ENCODE measurements around the gene PKNOX1. TPM values are rescaled to one million over a fixed set of nuclear protein-coding genes. Genes with fewer than 3 reads are reported as not detected.
"Not testable (repeated sequence)": the region's sequence is repeated elsewhere in the genome, so short reads cannot be mapped to it uniquely, and the experiment has no call there.

Gene PKNOX1, protein sequence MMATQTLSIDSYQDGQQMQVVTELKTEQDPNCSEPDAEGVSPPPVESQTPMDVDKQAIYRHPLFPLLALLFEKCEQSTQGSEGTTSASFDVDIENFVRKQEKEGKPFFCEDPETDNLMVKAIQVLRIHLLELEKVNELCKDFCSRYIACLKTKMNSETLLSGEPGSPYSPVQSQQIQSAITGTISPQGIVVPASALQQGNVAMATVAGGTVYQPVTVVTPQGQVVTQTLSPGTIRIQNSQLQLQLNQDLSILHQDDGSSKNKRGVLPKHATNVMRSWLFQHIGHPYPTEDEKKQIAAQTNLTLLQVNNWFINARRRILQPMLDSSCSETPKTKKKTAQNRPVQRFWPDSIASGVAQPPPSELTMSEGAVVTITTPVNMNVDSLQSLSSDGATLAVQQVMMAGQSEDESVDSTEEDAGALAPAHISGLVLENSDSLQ
- total RNA-seq, result 6.0 TPM

- peak; percentile 99 for DNase-seq (ENCODE audit: low spot score)
- ATAC-seq, result peak; percentile 90
These were observed at the start of gene PKNOX1 for GRCh38 chr21:42973991-42974831. Gene PKNOX1 (plus strand): TSS chr21:42974562. CDS start chr21:43004382, 29,820 bp downstream.

GRCh38 chr21:42925114-42925926, 49.0 kb upstream of the PKNOX1 start, which contains the start of gene ERVH48-1:
Gene ERVH48-1 (minus strand): TSS chr21:42925630. CDS start chr21:42919006, 6,624 bp downstream.
- DNase-seq (ENCODE audit: low spot score), result no peak
- ATAC-seq, result no peak

- not testable (repeated sequence) for ATAC-seq; DNase-seq (ENCODE audit: low spot score)
These were observed 46.7 kb upstream of the PKNOX1 start for GRCh38 chr21:42927474-42928200.

DNA sequence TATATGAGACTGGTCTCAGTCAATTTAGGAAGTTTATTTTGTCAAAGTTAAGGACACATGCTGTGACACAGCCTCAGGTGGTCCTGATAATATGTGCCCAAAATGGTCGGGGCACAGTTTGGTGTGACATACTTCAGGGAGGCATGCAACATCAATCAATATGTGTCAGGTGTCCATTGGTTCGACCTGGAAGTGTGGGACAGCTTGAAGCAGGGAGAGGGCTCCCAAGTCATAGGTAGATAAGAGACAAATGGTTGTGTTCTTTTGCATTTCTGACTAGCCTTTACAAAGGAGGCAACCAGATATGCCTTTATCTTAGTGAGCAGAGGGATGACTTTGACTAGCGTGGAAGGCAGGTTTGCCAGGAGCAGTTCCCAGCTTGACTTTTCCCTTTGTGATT, 44.4 kb upstream of the PKNOX1 start:
- no peak for ATAC-seq
- DNase-seq (ENCODE audit: low spot score), result no peak

DNA sequence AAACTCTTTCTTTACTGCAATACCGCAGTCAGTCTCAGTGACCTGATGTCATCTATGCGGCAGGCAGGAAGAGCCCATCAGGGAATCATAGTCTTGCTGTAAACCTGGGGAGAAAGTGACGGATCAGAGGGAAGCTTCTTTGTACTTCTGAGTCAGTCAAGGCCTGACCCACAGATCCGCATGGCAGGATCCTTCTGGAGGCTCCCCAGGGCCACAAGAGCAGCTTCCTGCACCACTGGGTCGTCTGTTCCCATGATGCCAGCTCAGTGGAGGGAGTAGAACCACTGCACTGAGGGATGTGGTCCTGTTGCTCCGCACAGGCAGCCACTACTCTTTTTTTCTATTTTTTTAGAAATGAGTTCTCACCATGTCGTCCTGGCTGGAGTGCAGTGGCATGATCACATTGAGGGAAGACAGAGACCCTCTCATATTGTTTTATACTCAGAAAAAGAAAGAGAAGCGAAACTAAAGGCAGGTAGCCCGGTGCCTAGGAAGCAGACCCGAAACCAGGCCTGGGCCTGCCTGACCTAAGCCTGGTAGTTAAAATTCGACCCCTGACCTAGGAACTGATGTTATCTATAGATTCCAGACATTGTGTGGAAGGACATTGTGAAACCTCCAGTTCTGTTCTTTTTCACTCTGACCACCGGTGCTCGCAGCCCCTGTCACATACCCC, 42.7 kb upstream of the PKNOX1 start:
- ATAC-seq (no peak), DNase-seq (ENCODE audit: low spot score) (no peak)

DNA sequence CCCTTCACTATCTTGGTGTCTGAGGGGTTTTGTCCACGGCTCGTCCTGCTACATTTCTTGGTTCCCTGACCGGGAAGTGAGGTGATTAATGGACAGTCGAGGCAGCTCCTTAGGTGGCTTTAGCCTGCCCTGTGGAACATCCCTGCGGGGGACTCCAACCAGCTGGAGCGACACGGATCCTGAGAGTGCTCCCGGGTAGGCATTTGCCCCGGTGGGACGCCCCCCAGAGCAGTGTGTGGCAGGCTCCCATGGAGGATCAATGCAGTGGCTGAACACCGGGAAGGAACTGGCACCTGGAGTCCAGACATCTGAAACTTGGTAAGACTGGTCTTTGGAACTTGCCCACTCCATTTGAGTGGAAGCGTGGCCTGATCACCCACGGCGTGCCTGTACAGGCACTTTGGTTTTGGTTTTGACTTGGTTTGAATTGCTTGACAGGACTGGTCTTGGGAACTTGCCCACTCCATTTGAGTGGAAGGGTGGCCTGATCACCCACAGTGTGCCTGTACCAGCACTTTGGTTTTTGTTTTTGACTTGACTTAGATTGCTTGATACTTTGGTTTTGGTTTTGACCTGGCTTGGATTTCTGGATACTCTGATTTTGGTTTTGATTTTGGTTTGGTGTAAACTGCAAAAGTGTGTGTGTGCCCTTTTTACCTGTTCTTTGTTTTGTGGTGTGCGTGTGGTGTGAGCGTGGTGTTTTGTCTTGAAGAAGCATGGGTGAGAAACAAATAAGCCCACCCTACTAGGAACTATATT, 41.8 kb upstream of the PKNOX1 start:
- ATAC-seq; DNase-seq (ENCODE audit: low spot score): not testable (repeated sequence)

DNA sequence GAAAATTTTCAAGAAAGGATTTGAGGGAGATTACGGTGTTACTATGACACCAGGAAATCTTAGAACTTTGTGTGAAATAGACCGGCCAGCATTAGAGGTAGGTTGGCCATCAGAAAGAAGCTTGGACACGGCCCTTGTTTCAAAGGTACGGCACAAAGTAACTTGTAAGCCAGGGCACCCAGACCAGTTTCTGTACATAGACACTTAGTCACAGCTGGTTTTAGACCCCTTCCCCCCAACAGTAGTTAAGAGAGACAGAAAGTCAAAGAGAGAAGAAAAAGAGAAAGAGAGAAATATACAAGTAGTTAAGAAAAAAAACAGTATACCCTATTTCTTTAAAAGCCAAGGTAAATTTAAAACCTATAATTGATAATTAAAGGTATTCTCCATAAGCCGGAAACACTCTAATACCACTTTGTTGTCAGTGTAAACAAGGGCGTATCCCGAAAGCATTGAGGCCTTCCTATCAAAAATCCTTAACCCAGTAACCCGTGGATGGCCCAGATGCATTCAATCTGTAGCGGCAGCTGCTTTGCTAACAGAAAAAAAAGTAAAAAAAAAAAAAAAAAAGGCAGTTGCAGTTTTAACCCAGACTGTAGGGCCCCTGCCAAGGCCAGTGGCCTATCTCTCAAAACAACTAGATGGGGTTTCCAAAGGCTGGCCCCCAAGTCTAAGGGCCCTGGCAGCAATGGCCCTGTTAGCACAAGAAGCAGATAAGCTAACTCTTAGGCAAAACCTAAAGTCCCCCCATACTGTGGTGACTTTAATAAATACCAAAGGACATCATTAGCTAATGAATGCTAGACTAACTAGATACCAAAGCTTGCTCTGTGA, 41.0 kb upstream of the PKNOX1 start:
- peak; percentile 46 for ATAC-seq
- DNase-seq (ENCODE audit: low spot score), result not testable (repeated sequence)

DNA sequence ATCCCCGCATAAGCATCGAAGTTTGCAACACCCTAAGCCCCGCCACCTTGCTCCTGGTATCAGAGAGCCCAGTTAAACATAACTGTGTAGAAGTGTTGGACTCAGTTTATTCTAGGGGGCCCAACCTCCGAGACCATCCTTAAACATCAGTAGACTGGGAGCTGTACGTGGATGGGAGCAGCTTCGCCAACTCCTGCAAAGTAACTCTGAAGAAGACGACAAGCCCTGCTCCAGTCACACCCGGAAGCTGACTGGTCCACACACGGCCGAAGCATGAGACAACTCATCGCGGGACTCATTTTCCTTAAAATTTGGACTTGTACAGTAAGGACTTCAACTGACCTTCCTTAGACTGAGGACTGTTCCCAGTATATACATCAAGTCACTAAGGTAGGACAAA, 40.4 kb upstream of the PKNOX1 start:
- DNase-seq (ENCODE audit: low spot score); ATAC-seq: not testable (repeated sequence)

DNA sequence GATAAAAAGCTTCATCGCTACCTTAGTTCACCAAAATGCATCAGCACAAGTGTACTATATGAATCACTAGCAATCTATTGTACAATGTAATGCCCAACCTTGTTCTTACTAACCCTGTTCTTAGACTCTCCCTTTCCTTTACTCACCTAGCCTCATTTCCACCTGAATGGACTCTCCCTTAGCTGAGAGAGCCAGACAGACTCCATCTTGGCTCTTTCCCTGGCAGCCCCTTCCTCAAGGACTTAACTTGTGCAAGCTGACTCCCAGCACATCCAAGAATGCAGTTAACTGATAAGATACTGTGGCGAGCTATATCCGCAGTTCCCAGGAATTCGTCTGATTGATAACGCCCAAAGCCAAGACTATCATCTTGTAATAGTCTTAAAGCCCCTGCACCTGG, 38.0 kb upstream of the PKNOX1 start:
- not testable (repeated sequence) for DNase-seq (ENCODE audit: low spot score); ATAC-seq

- not testable (repeated sequence) for ATAC-seq; DNase-seq (ENCODE audit: low spot score)
These were observed 37.1 kb upstream of the PKNOX1 start for GRCh38 chr21:42937034-42937940.

GRCh38 chr21:42937960-42938605, 36.3 kb upstream of the PKNOX1 start:
- no peak for ATAC-seq
- DNase-seq (ENCODE audit: low spot score), result no peak

DNA sequence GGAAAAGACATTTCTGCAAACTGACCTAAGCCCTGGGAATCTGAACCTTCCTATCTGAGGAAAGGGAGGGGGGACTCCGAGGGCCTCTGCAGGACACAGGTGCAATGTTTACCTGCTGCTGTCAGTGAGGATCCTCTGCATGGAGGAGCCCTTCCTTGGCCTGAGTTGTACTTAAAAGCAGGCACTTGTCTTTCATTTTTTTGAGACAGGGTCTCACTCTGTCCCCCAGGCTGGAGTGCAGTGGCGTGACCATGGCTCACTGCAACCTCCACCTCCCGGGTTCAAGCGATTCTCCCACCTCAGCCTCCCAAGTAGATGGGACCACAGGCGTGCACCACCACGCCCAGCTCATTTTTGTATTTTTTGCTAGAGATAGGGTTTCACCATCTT, 35.8 kb upstream of the PKNOX1 start:
- not testable (repeated sequence) for ATAC-seq; DNase-seq (ENCODE audit: low spot score)

DNA sequence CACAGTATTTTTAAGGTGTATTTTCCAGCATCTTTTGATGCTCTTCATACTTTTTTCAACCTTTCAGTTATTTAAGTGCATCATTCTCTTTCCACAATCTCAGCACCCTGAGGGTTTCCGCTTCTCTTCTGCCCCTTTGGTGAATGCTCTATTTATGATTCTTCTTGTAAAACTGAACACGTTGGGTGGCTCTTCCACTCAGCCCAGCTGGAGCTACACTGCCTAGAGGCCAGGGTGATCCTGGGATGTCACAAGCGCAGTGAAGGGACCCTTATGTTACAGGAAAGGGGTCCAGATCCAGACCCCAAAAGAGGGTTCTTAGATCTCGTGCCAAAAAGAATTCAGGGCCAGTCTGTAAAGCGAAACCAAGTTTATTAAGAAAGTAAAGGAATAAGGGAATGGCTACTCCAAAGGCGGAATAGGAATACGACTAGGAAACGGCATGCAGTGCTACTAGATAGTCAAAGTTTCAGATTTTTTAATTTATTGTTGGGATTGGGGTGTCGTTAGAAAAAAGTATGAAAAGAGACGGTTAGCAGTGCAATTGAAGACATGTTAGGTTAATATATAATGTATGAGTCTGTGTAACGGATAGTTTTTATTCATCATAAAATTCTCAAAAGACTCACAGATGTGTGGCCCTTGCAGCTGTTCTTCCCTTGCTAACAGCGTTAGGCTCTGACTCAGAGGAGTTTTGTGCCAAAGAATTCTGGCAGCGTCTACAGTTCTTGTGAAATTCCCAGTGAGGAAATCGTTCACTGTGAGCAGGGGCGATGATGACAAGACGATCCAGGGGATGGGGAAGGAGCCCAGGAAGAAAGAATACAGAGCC, 34.6 kb upstream of the PKNOX1 start:
- ATAC-seq, result peak; percentile 98
- peak; percentile 80 for DNase-seq (ENCODE audit: low spot score)

DNA sequence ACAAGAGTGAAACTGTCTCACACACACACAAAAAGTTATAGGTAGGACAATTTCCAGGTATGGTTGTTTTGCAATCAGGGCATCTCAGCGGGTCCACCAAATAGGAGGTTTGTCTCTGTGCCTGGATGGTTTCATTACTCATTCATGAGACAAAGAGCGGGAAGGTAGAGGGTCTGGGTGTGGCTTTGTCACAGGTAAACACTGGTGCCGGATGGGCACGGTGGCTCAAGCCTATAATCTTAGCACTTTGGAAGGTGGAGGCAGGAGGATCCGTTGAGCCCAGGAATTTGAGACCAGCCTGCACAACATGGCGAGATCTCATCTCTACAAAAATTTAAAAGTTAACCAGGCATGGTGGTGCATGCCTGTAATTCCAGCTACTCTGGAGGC, 32.7 kb upstream of the PKNOX1 start:
- ATAC-seq (no peak), DNase-seq (ENCODE audit: low spot score) (no peak)

GRCh38 chr21:42942244-42942643, 32.1 kb upstream of the PKNOX1 start:
- DNase-seq (ENCODE audit: low spot score) (no peak), ATAC-seq (no peak)

All from left lobe of liver (tissue), 2 donors.